ENCODE data around the gene PPP2R1A. TPM values are rescaled to one million over a fixed set of nuclear protein-coding genes. Genes with fewer than 3 reads are reported as not detected.
"Not testable (repeated sequence)": the region's sequence is repeated elsewhere in the genome, so short reads cannot be mapped to it uniquely, and the experiment has no call there.

Gene PPP2R1A
- total RNA-seq, 1 donor from 2014 or later: 218 TPM

GRCh38 chr19:52230685-52231084 lies 40.8 kb downstream of the PPP2R1A start:
- Mint-ChIP-seq H3K27me3 (ENCODE audit: low read depth) (no peaks in the 10 kb centered on the region), H3K4me1 (ENCODE audit: low read depth) (peaks cover 6% of the 10 kb centered on the region), H3K4me3 (ENCODE audit: low read depth) (no peak overlapping the region), H3K36me3 (ENCODE audit: low read depth) (peaks cover 48% of the 10 kb centered on the region), H3K27ac (no peak overlapping the region), H3K9me3 (peaks cover 3% of the 10 kb centered on the region)
- no peak for DNase-seq (ENCODE audit: low spot score)
- intact Hi-C loops (cut with micrococcal nuclease): no loop called here

- Mint-ChIP-seq H3K4me1 (ENCODE audit: low read depth) (peaks cover 6% of the 10 kb centered on the region), H3K4me3 (ENCODE audit: low read depth) (no peak overlapping the region), H3K27ac (no peak overlapping the region), H3K36me3 (ENCODE audit: low read depth) (peaks cover 41% of the 10 kb centered on the region), H3K9me3 (peaks cover 3% of the 10 kb centered on the region), H3K27me3 (ENCODE audit: low read depth) (peaks cover under 1% of the 10 kb centered on the region)
- intact Hi-C loops (cut with micrococcal nuclease): no loop called here
- no peak for DNase-seq (ENCODE audit: low spot score)
Measured at GRCh38 chr19:52231154-52231910, 41.5 kb downstream of the PPP2R1A start.

GRCh38 chr19:52234406-52234805 lies 44.6 kb downstream of the PPP2R1A start:
- no peak overlapping the region for H3K27ac Mint-ChIP-seq
- H3K27me3 Mint-ChIP-seq (ENCODE audit: low read depth): peaks cover 1% of the 10 kb centered on the region
- peaks cover 2% of the 10 kb centered on the region for H3K4me1 Mint-ChIP-seq (ENCODE audit: low read depth)

GRCh38 chr19:52237197-52237596 lies 47.3 kb downstream of the PPP2R1A start:
- DNase-seq (ENCODE audit: low spot score): no peak
- no peaks in the 10 kb centered on the region for H3K4me1 Mint-ChIP-seq (ENCODE audit: low read depth)
- H3K27ac Mint-ChIP-seq: no peak overlapping the region
- peaks cover 3% of the 10 kb centered on the region for H3K9me3 Mint-ChIP-seq
- no peaks in the 10 kb centered on the region for H3K36me3 Mint-ChIP-seq (ENCODE audit: low read depth)
- peaks cover 1% of the 10 kb centered on the region for H3K27me3 Mint-ChIP-seq (ENCODE audit: low read depth)
- intact Hi-C loops (cut with micrococcal nuclease): loop anchor here (1.0 to 5.0 kb wide), 2 partner anchors 98 to 460 kb away; partner anchors contain the start of gene ZNF616
- H3K4me3 Mint-ChIP-seq (ENCODE audit: low read depth): no peak overlapping the region

More at GRCh38 chr19:52234406-52234805, 44.6 kb downstream of the PPP2R1A start:
- Mint-ChIP-seq H3K4me3 (ENCODE audit: low read depth) (no peak overlapping the region), H3K9me3 (peaks cover 3% of the 10 kb centered on the region), H3K36me3 (ENCODE audit: low read depth) (peaks cover 15% of the 10 kb centered on the region)
- DNase-seq (ENCODE audit: low spot score): no peak
- intact Hi-C loops (cut with micrococcal nuclease): no loop called here

GRCh38 chr19:52237771-52238400 lies 48.0 kb downstream of the PPP2R1A start:
- Mint-ChIP-seq H3K4me3 (ENCODE audit: low read depth) (no peak overlapping the region), H3K27me3 (ENCODE audit: low read depth) (peaks cover 1% of the 10 kb centered on the region), H3K27ac (no peak overlapping the region), H3K9me3 (peaks cover 3% of the 10 kb centered on the region), H3K36me3 (ENCODE audit: low read depth) (no peaks in the 10 kb centered on the region), H3K4me1 (ENCODE audit: low read depth) (no peaks in the 10 kb centered on the region)
- intact Hi-C loops (cut with micrococcal nuclease): loop anchor here (1.0 to 5.0 kb wide), 2 partner anchors 99 to 461 kb away; partner anchors contain the start of gene ZNF616
- DNase-seq (ENCODE audit: low spot score): peak; percentile 43

GRCh38 chr19:52244021-52244420 lies 54.2 kb downstream of the PPP2R1A start:
- no peaks in the 10 kb centered on the region for H3K36me3 Mint-ChIP-seq (ENCODE audit: low read depth)
- intact Hi-C loops (cut with micrococcal nuclease): no loop called here

GRCh38 chr19:52248241-52248640 lies 58.4 kb downstream of the PPP2R1A start:
- H3K9me3 Mint-ChIP-seq: peaks cover 13% of the 10 kb centered on the region
- no peak for DNase-seq (ENCODE audit: low spot score)
- H3K4me3 Mint-ChIP-seq (ENCODE audit: low read depth): no peak overlapping the region
- H3K27me3 Mint-ChIP-seq (ENCODE audit: low read depth): no peaks in the 10 kb centered on the region
- no peaks in the 10 kb centered on the region for H3K36me3 Mint-ChIP-seq (ENCODE audit: low read depth)
- no peak overlapping the region for H3K27ac Mint-ChIP-seq
- intact Hi-C loops (cut with micrococcal nuclease): no loop called here
- no peaks in the 10 kb centered on the region for H3K4me1 Mint-ChIP-seq (ENCODE audit: low read depth)

More at GRCh38 chr19:52244021-52244420, 54.2 kb downstream of the PPP2R1A start:
- no peak for DNase-seq (ENCODE audit: low spot score)
- no peak overlapping the region for H3K27ac Mint-ChIP-seq
- no peak overlapping the region for H3K4me3 Mint-ChIP-seq (ENCODE audit: low read depth)
- no peaks in the 10 kb centered on the region for H3K9me3 Mint-ChIP-seq
- H3K4me1 Mint-ChIP-seq (ENCODE audit: low read depth): no peaks in the 10 kb centered on the region
- no peaks in the 10 kb centered on the region for H3K27me3 Mint-ChIP-seq (ENCODE audit: low read depth)

GRCh38 chr19:52258426-52258825 lies 68.6 kb downstream of the PPP2R1A start:
- Mint-ChIP-seq H3K27me3 (ENCODE audit: low read depth) (no peaks in the 10 kb centered on the region), H3K4me1 (ENCODE audit: low read depth) (no peaks in the 10 kb centered on the region), H3K36me3 (ENCODE audit: low read depth) (no peaks in the 10 kb centered on the region), H3K4me3 (ENCODE audit: low read depth) (no peak overlapping the region), H3K27ac (no peak overlapping the region), H3K9me3 (peaks cover 38% of the 10 kb centered on the region)
- no peak for DNase-seq (ENCODE audit: low spot score)
- intact Hi-C loops (cut with micrococcal nuclease): no loop called here

GRCh38 chr19:52265556-52265955 lies 75.7 kb downstream of the PPP2R1A start:
- H3K27me3 Mint-ChIP-seq (ENCODE audit: low read depth); H3K4me1 Mint-ChIP-seq (ENCODE audit: low read depth); H3K4me3 Mint-ChIP-seq (ENCODE audit: low read depth); H3K27ac Mint-ChIP-seq; DNase-seq (ENCODE audit: low spot score): not testable (repeated sequence)
- intact Hi-C loops (cut with micrococcal nuclease): loop anchor here (10.0 kb wide), 1 partner anchor 469 kb away; the partner anchor contains the start of gene ZNF611
- Mint-ChIP-seq H3K9me3 (peaks cover 36% of the 10 kb centered on the region), H3K36me3 (ENCODE audit: low read depth) (peaks cover 11% of the 10 kb centered on the region)

GRCh38 chr19:52269338-52270261 lies 79.7 kb downstream of the PPP2R1A start, which contains the start of gene ZNF766:
TSS of gene ZNF766 (plus strand) at chr19:52269587. CDS start at chr19:52269614, 27 bp downstream.
- intact Hi-C loops (cut with micrococcal nuclease): loop anchor here (1.0 to 10.0 kb wide), 5 partner anchors 28 to 465 kb away; partner anchors contain the start of genes ZNF480, ZNF610, ZNF611 and ZNF616
- Mint-ChIP-seq H3K4me1 (ENCODE audit: low read depth) (peaks cover 11% of the 10 kb centered on the region), H3K9me3 (peaks cover 50% of the 10 kb centered on the region), H3K27ac (peak within 1 kb of the TSS; percentile 95), H3K4me3 (ENCODE audit: low read depth) (peak within 1 kb of the TSS; percentile 98), H3K27me3 (ENCODE audit: low read depth) (no peaks in the 10 kb centered on the region), H3K36me3 (ENCODE audit: low read depth) (peaks cover 48% of the 10 kb centered on the region)
- DNase-seq (ENCODE audit: low spot score): peak; percentile 95

GRCh38 chr19:52270266-52270885 lies 80.5 kb downstream of the PPP2R1A start:
- no peaks in the 10 kb centered on the region for H3K27me3 Mint-ChIP-seq (ENCODE audit: low read depth)

GRCh38 chr19:52273301-52273700 lies 83.4 kb downstream of the PPP2R1A start:
- peaks cover 83% of the 10 kb centered on the region for H3K36me3 Mint-ChIP-seq (ENCODE audit: low read depth)
- H3K4me1 Mint-ChIP-seq (ENCODE audit: low read depth): peaks cover 13% of the 10 kb centered on the region
- DNase-seq (ENCODE audit: low spot score): no peak
- H3K4me3 Mint-ChIP-seq (ENCODE audit: low read depth): no peak overlapping the region
- H3K27ac Mint-ChIP-seq: no peak overlapping the region
- H3K27me3 Mint-ChIP-seq (ENCODE audit: low read depth): no peaks in the 10 kb centered on the region
- peaks cover 62% of the 10 kb centered on the region for H3K9me3 Mint-ChIP-seq
- intact Hi-C loops (cut with micrococcal nuclease): no loop called here

More at GRCh38 chr19:52270266-52270885, 80.5 kb downstream of the PPP2R1A start:
- intact Hi-C loops (cut with micrococcal nuclease): no loop called here
- H3K27ac Mint-ChIP-seq: peak overlapping the region; percentile 95
- H3K4me3 Mint-ChIP-seq (ENCODE audit: low read depth): peak overlapping the region; percentile 98
- peaks cover 11% of the 10 kb centered on the region for H3K4me1 Mint-ChIP-seq (ENCODE audit: low read depth)
- H3K9me3 Mint-ChIP-seq: peaks cover 48% of the 10 kb centered on the region
- H3K36me3 Mint-ChIP-seq (ENCODE audit: low read depth): peaks cover 56% of the 10 kb centered on the region
- DNase-seq (ENCODE audit: low spot score): no peak

Data from activated T-helper 2 cell treated with anti-CD3 and anti-CD28 coated beads, Interferon-gamma antibody, Interleukin-2, Interleukin-4, amounts not matched to agents 10 μg/mL and 5 μg/mL and 100 μg/mL, durations not matched to agents 14 hours and 24 hours and 36 hours (primary cell).